ENCODE results near the gene PPM1L.

PPM1L gene

DNA sequence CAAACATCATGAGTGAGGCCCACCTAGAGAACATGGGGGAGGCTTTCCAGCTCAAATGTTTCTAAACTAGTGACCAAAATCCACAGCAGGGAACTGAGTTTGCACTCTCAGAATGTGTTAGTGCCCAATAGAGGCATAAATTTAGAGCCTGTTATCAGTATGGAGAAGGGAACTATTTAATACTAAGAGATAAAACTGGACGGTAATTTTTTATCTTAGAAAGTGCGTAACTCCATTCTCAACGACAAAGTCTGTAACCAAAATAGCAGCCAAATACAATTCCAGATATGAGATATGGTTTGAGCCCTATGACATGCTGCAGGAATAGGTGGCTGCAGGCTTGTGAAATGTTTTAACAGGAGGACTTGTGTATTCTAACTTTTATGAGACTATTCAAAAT lies 345.6 kb downstream of the PPM1L start:
- no peak for DNase-seq (ENCODE audit: low spot score)

DNA sequence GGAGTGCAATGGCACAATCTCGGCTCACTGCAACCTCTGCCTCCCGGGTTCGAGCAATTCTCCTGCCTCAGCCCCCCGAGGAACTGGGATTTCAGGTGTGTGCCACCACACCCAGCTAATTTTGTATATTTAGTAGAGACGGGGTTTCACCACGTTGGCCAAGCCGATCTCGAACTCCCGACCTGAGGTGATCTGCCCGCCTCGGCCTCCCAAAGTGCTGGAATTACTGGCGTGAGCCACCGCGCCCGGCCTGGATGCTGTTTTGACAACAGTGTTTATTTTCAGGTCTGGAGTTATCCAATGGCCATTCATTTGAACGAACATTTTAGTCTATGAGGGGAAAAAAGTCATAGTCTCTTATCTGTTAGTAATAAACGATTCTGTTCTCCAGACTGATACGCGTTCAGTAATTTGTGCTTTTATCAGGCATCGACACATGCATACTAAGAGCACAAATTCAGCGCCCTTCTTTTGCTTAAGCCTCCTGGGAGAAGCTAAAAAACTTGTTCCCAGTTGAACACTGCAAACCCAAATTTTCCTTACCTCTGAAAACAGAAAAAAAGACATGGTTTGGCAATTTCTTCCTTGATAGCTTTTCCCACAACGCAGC lies 347.9 kb downstream of the PPM1L start:
- DNase-seq (ENCODE audit: low spot score), result no peak

DNA sequence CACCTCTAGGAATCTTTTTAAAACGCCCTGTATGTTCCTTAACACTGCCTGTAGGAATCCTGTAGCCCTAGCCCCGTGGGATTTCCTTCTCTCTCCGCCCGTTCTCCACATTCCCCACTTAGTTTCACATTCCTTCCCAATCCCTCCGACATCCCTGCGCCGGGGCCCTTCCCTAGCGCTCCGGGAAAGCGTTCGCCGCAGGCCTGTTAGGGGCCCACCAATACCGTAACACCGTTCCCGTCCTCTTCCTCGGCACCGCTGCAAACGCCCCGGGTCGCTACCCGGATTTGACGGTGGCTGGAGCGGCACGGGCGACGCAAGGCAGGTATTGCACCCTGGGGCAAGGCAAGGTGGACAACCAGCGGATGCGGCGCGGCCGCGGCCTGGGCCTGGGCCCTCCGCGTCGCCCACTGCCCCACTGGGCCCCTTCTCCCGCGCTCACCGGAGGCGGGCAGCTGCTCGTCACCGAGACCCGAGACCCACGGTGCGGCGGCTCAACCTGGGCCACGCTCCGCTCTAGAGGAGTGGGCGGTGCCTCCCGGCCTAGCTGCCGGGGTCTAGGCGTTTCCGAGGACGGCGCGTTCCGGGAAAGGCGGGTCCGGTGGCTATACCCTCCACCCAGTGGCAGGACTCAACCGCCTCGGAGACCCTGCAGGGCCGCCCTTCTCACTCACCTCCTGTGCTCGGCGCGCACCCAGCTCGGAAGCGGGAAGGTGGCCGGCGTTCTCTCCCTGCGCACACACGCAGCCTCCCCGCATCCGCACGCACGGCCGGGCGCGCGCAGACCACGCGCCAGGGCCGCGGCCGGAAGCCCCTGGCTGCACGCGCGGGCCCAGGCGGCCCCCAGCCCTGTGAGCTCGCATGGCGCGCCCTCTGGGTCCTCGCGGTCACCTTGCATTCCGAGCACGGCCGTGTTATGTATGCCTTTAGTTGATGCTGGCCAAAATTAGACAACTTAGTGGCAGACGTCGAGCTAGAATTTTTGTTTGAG lies 348.8 kb downstream of the PPM1L start, which contains the start of gene B3GALNT1:
Gene B3GALNT1 (minus strand): TSS at position 789 of the 991 bp plus-strand sequence. CDS start 18,595 bp downstream, outside the sequence.
- DNase-seq (ENCODE audit: low spot score), result peak; percentile 79

DNA sequence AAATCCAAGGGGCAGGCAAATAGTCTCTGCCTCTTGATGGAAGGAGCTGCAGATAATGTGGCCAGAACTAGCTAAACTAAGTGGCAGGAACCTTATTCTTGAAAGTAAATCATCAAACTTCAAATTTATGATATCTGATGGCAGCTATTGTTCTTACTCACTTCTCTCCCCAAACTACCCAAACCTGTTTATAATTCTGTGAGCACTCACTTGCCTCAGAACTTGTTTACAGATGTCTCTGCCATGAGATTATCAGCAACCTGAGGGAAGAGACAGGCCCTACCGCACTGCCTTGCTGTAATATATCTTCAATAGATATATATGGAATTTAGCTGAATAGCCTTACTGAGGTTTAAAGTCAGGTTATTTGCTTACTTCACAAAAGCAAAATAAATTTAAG lies 351.3 kb downstream of the PPM1L start:
- DNase-seq (ENCODE audit: low spot score), result no peak

DNA sequence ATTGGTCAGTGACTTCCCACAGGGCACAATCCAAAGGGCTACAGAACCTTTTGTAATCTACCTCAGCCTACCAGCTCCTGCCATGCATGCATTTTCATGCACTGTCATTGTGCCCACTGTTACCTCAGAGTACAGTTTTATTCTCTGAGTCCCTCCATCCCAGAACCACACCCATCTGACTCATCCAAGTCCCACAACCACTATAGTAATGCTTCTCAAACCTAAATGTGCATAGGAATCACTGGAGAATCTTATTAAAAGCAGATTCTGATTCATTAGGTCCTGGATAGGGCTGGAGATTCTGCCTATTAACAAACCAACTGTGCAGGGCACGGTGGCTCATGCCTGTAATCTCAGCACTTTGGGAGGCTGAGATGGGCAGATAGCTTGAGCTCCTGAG lies 352.8 kb downstream of the PPM1L start:
- DNase-seq (ENCODE audit: low spot score), result peak; percentile 20

DNA sequence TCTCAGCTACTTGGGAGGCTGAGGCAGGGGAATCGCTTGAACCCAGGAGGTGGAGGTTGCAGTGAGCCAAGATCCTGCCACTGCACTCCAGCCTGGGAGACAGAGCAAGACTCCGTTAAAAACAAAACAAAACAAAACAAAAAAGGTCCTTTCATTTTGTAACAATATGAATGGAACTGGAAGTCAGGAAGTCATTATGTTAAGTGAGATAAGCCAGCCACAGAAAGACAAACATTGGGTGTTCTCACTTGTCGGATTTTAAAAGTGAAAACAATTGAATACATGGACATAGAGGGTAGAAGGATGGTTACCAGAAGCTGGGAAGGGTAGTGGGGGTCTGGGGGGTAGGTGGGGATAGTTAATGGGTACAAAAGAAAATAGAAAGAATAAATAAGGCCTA lies 361.6 kb downstream of the PPM1L start:
- DNase-seq (ENCODE audit: low spot score), result no peak

DNA sequence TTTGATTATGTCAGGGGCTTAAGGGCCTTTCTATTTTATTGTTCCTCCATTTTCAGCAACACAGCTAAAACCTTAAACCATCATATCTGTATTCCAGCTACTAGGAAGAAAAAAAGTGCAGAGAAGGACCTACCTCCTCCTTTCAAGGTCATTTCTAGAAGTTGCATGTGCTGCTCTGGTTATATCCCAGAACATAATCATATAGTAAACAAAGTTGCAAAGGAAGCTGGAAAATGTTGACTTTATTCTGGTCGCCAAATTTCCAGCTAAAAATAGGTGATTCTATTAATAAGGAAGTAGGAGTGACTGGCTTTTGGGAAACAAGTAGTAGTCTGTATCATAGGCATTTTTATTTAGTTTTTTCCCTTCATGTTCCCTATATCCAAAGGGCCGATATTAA lies 370.5 kb downstream of the PPM1L start:
- DNase-seq (ENCODE audit: low spot score), result no peak

Measured in GM03348 (cell line).